Gastroesophageal sphincter (tissue), 4 donors: ENCODE measurements around the gene TREM2. TPM values are rescaled to one million over a fixed set of nuclear protein-coding genes. Genes with fewer than 3 reads are reported as not detected.

Source experiments
- ATAC-seq: fragments of 150-250 bp; one replicate; pipeline ENCODE4 v1.9.1; 2016; ENCODE audit warnings: mild to moderate bottlenecking, moderate library complexity
- H3K27ac ChIP-seq, 4 donors: fragments of 200-600 bp; sonication (generic) in 3 of 4; 1 replicate in 3 of 4; 2 replicates in 1 of 4; pipeline ENCODE4 v1.5.1; 2016 to 2019
- H3K27me3 ChIP-seq: fragments of 200-600 bp; sonication (generic); one replicate; pipeline ENCODE4 v1.5.1; 2019
- H3K36me3 ChIP-seq, 2 donors: fragments of 200-600 bp; sonication (generic); one replicate each; pipeline ENCODE4 v1.5.1; 2019; ENCODE audit warnings: control low read depth in 1 of 2
- H3K4me1 ChIP-seq, 3 donors: fragments of 200-600 bp; sonication (generic); 1 replicate in 2 of 3; 2 replicates in 1 of 3; pipeline ENCODE4 v1.5.1; 2016 to 2019; ENCODE audit warnings: control low read depth in 2 of 3
- H3K4me3 ChIP-seq, 2 donors: fragments of 200-600 bp; sonication (generic); one replicate each; pipeline ENCODE4 v1.5.1; 2019; ENCODE audit warnings: mild to moderate bottlenecking in 1 of 2, moderate library complexity in 1 of 2
- H3K9me3 ChIP-seq, 3 donors: fragments of 200-600 bp; sonication (generic); one replicate each; pipeline ENCODE4 v1.5.1; 2017 to 2019; ENCODE audit warnings: control low read depth in 2 of 3
- CTCF ChIP-seq, 4 experiments: fragments of 200-600 bp in 2 of 4; fragments of 450-650 bp in 2 of 4; sonication (generic) in 1 of 4; IDR thresholded peaks; one replicate each; pipeline ENCODE4 v1.5.1; 2017 to 2019; ENCODE audit warnings: antibody characterized with exemption in 4 of 4, mild to moderate bottlenecking in 2 of 4, moderate library complexity in 2 of 4
- EP300 ChIP-seq: sonication (generic); formaldehyde crosslinking; IDR thresholded peaks from one replicate; pipeline ENCODE4 v1.6.1; 2017; ENCODE audit warnings: antibody characterized with exemption, mild to moderate bottlenecking
- POLR2A ChIP-seq, 2 donors: fragments of 450-650 bp; IDR thresholded peaks; one replicate each; pipeline ENCODE4 v1.6.1; 2017; ENCODE audit warnings: antibody characterized with exemption in 2 of 2, mild to moderate bottlenecking in 2 of 2, moderate library complexity in 1 of 2
- POLR2AphosphoS5 ChIP-seq: sonication (generic); formaldehyde crosslinking; IDR thresholded peaks from one replicate; pipeline ENCODE4 v1.6.1; 2017; ENCODE audit warnings: antibody characterized with exemption
- WGBS, 2 donors: methylation state at CpG; one replicate each; pipeline ENCODE4 v1.1.5; 2018; ENCODE audit warnings: low coverage in 1 of 2; 5-methylcytosine and 5-hydroxymethylcytosine counted together
- total RNA-seq, 4 donors: library from RNA; depleted of rRNA; stranded (reverse); fragments of >200 nt; gene quantifications; one replicate each; pipeline ENCODE4 v1.1.0, GENCODE V29; 2016

The TREM2 gene
- total RNA-seq, 4 donors from 2014 or later: 0.42 to 1.7 (median 0.54) TPM; not detected in 1

DNA sequence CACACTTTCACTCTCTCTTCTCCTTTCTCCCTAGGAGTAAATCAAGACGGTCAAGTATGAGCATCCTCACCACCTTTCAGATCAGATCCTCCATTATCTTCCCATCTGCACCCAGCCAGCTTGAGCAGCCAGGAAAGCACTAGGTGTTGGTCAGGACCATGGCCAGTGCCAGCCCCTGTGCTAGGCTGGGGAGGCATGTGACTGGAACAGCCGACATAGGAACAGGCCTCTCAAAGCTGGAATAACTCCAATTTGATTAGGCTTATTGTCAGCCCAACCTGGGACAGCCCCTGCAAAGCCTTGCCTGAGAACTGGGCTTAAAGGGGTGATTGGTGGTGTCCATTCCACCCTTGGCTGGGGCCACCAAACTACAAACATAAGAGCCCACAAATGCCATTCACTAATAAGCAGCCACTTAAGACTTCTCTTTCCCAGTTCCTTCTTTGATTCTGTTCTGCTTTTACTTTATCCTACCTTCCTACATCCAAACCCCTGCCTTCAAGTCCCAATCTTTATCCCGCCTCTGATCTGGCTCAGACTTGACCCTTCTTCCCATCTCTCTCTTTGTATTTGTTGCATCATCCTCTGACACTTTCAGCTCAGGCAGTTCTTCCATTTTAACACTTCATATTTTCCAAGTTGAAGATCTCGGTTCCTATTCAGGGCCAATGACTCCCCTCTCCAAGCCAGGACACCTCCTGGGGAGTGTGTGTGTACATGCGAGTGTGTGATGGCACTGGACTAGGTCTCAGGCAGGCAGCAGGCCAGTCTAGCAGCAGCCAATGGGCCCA lies 4.5 kb upstream of the TREM2 start:
- no peaks in the 10 kb centered on the region for H3K4me1 ChIP-seq
- WGBS, 2 donors: 71 to 83% methylated on average over 1 to 2 of the region's 5 CpGs
- no peak overlapping the region for H3K27ac ChIP-seq
- no peak overlapping the region for H3K4me3 ChIP-seq
- no peaks in the 10 kb centered on the region for H3K9me3 ChIP-seq
- peaks cover 43% of the 10 kb centered on the region for H3K27me3 ChIP-seq
- no peaks in the 10 kb centered on the region for H3K36me3 ChIP-seq
- ATAC-seq: no peak
- no peak for TF ChIP-seq CTCF (IDR thresholded peaks at IDR 0.05)
- no peak for TF ChIP-seq POLR2AphosphoS5
- TF ChIP-seq POLR2A (IDR thresholded peaks at IDR 0.05): no peak

GRCh38 chr6:41164551-41165120 lies 1.7 kb upstream of the TREM2 start:
- Histone ChIP-seq H3K27me3 (peaks cover 41% of the 10 kb centered on the region), H3K9me3 (no peaks in the 10 kb centered on the region), H3K4me1 (no peaks in the 10 kb centered on the region), H3K36me3 (no peaks in the 10 kb centered on the region), H3K4me3 (no peak overlapping the region), H3K27ac (no peak overlapping the region)
- TF ChIP-seq POLR2A (IDR thresholded peaks at IDR 0.05) (no peak), EP300 (no peak), CTCF (IDR thresholded peaks at IDR 0.05) (no peak), POLR2AphosphoS5 (no peak)
- ATAC-seq: no peak
- WGBS, 2 donors: 69 to 79% methylated on average over 4 of the region's 4 CpGs

DNA sequence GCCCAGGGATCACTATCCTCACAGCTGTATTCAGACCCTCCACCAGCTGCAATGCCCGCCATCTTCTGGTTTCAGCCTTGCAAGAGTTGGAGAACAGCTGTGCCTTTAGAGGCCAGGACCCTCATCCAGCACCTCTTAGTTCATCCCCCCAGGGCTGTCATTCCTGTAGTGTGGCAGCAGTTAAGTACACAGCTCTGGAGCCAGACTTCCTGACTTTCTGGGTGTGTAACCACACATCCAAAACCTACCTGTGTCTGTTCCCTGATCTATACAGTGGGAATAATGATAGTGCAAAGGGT lies 452 bp upstream of the TREM2 start:
- WGBS, 2 donors: 100% methylated on average over 1 of the region's 1 CpG; no CpG with 5 or more reads in 1 of the 2 donors
- no peak for ATAC-seq
- H3K9me3 ChIP-seq: no peaks in the 10 kb centered on the region

GRCh38 chr6:41161851-41162552 lies 914 bp downstream of the TREM2 start:
- no peaks in the 10 kb centered on the region for H3K36me3 ChIP-seq
- H3K27ac ChIP-seq: no peak overlapping the region
- no peak overlapping the region for H3K4me3 ChIP-seq
- no peaks in the 10 kb centered on the region for H3K9me3 ChIP-seq
- TF ChIP-seq CTCF (IDR thresholded peaks at IDR 0.05): no peak
- TF ChIP-seq POLR2AphosphoS5: no peak
- TF ChIP-seq EP300: no peak
- TF ChIP-seq POLR2A (IDR thresholded peaks at IDR 0.05): no peak
- peaks cover 35% of the 10 kb centered on the region for H3K27me3 ChIP-seq
- 82 to 83% methylated on average over 7 to 11 of the region's 13 CpGs for WGBS, 2 donors
- H3K4me1 ChIP-seq: no peaks in the 10 kb centered on the region
- no peak for ATAC-seq

More for the DNA sequence above, 452 bp upstream of the TREM2 start:
- no peak for TF ChIP-seq EP300
- H3K4me1 ChIP-seq: no peaks in the 10 kb centered on the region
- H3K27me3 ChIP-seq: peaks cover 42% of the 10 kb centered on the region
- no peak overlapping the region for H3K27ac ChIP-seq
- no peaks in the 10 kb centered on the region for H3K36me3 ChIP-seq
- H3K4me3 ChIP-seq: no peak overlapping the region

- ATAC-seq: no peak
- Histone ChIP-seq H3K4me3 (no peak overlapping the region), H3K27me3 (peaks cover 33% of the 10 kb centered on the region), H3K4me1 (no peaks in the 10 kb centered on the region), H3K27ac (no peak overlapping the region), H3K36me3 (no peaks in the 10 kb centered on the region), H3K9me3 (no peaks in the 10 kb centered on the region)
- TF ChIP-seq POLR2AphosphoS5 (no peak), CTCF (IDR thresholded peaks at IDR 0.05) (no peak), POLR2A (IDR thresholded peaks at IDR 0.05) (no peak), EP300 (no peak)
- 83% methylated on average over 1 of the region's 10 CpGs; no CpG with 5 or more reads in 1 of the 2 donors for WGBS, 2 donors
Measured at GRCh38 chr6:41161380-41161779, 1.5 kb downstream of the TREM2 start.
